Stimulated activated CD8-positive, alpha-beta memory T cell treated with anti-CD3 and anti-CD28 coated beads, Interleukin-12 subunit alpha, Interleukin-12 subunit beta, amount 100 ng/mL, for 24 hours (primary cell): ENCODE data around the gene ITGA7.

Experiments used
- DNase-seq: peaks from one replicate; pipeline ENCODE4 v3.0.0-alpha.2; 2020; ENCODE audit errors: extremely low read depth

ITGA7 gene, protein sequence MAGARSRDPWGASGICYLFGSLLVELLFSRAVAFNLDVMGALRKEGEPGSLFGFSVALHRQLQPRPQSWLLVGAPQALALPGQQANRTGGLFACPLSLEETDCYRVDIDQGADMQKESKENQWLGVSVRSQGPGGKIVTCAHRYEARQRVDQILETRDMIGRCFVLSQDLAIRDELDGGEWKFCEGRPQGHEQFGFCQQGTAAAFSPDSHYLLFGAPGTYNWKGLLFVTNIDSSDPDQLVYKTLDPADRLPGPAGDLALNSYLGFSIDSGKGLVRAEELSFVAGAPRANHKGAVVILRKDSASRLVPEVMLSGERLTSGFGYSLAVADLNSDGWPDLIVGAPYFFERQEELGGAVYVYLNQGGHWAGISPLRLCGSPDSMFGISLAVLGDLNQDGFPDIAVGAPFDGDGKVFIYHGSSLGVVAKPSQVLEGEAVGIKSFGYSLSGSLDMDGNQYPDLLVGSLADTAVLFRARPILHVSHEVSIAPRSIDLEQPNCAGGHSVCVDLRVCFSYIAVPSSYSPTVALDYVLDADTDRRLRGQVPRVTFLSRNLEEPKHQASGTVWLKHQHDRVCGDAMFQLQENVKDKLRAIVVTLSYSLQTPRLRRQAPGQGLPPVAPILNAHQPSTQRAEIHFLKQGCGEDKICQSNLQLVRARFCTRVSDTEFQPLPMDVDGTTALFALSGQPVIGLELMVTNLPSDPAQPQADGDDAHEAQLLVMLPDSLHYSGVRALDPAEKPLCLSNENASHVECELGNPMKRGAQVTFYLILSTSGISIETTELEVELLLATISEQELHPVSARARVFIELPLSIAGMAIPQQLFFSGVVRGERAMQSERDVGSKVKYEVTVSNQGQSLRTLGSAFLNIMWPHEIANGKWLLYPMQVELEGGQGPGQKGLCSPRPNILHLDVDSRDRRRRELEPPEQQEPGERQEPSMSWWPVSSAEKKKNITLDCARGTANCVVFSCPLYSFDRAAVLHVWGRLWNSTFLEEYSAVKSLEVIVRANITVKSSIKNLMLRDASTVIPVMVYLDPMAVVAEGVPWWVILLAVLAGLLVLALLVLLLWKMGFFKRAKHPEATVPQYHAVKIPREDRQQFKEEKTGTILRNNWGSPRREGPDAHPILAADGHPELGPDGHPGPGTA

DNA sequence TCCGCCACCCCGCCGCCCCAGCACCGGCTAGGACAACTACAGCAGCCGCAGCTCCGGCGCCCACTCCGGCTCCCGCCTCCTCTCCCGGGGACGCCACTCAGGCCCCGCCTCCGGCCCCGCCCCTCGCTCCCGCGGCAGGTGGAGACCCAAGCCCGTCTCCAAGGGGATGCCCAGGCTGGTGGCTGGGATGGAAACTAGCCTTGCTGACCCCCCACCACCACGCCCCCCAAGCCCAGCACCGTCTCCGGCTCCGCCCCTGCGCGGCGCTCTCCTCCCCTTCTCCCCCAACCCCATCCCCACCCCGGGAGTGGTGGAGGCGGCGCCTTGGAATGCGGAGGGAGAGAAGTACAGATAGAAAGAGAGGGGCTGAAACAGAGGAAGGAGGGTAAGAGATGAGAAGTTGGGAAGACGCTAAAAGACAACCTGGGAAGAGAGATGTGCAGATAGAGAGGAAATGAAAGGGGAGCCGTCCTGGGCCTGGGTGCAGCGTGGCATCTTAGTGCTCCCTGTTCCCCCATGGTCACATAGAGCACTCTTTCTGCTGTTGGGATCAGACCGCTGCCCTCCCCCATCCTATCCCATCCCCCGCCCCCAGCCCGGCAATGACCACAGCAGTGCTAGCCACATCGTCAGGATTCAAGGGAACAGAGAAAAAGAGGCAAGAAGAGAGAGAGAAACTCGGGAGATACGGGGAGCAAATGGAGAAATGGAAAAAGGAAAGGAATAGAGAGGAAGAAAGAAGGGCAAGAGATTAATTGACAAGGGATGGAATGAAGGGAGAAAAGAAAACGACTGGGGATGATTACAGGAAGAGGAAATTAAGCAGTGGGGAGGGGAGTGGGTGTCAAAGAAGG lies at the start of gene ITGA7:
ITGA7 (minus strand) TSS at position 64 of the 854 bp plus-strand sequence. CDS start 222 bp downstream, outside the sequence.
- DNase-seq, result no peak

DNA sequence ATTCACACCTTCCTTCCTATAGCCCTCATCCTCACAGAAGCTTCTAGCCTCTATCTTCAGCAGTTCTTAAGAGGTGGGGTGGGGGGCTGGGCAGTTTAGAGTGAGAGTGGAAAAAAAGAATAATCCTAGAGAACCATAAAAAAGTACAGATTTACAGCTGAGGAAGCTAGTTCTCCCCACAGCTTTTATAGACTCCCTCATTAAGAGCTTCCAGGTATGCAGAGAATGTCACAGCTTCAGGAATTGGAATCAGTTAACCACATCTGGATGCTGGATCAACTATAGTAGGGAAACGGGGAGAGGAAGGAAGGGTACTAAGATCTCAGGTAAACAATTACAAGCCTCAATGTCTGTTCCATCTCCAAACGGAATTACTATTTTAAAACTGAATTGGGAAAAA lies 47.5 kb upstream of the ITGA7 start:
- no peak for DNase-seq

DNA sequence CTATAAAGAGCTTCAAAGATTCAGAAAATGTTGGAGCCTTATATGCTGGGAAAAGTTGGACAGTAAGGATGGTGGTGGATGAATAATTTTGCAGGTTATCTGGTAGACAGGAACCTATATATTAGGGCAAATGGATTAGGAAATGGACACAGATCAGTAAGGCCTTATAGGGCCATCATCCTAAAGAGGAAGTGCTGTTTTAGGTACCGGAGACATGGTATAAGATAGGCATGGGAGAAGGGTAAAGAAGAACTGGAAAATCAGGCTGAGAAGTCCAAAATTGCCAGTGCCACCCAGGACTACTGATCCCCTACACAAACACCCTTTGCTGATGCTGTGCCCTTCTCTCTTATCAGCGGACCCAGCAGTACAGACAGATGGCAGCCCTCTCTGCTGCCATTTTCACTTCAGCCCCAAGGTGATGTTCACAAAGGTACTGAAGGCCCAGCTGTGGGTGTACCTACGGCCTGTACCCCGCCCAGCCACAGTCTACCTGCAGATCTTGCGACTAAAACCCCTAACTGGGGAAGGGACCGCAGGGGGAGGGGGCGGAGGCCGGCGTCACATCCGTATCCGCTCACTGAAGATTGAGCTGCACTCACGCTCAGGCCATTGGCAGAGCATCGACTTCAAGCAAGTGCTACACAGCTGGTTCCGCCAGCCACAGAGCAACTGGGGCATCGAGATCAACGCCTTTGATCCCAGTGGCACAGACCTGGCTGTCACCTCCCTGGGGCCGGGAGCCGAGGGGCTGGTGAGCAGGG lies 40.7 kb upstream of the ITGA7 start:
- no peak for DNase-seq

DNA sequence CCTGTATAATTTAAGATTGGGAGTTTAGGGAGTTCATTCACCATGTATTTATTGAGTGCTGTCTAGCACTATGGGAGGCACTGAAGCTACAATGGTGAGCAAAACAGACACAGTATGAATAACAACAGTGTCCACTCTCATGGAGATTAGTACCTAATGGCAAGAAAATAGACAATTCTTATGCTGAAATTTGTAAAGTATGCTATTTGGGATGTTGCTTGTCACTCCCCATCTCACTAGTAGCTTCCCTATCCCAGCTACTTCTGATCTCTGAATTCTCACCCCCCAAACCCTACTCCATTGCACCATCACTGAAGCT lies 39.2 kb upstream of the ITGA7 start:
- DNase-seq, result no peak

DNA sequence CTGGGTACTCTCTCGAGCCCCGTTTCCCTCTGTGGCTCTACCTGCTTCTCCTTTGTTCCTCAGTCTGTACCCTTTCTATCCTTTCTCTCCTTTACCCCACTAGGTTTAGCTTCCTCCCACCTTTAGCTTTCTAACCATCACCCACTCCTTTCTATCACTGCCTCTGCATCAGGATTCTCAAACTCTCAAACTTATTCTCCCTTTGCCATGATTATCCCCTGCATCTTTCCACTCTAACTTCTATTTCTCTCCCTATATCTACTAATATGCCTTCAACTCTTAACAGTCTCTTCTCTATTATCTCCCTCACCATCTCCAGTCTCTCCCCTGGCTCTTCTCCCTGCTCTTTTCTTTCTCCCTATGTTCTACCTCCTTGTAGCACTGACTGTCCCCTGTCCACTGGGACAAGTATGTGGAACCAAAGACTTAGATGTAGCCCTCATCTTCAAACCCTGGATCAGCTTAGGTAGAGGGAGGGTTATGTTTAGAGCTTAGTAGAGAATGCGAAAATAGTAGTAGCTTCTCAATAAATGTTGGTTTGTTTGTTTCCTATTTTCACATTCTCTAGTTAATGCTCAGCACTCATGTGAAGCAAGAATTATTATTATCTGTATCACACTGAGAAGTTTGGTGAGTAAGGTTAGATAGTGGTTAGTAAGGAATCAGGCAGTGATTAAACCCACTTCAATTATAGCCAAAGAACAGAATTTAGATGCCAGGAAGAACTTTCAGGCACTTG lies 38.6 kb upstream of the ITGA7 start:
- DNase-seq, result no peak

DNA sequence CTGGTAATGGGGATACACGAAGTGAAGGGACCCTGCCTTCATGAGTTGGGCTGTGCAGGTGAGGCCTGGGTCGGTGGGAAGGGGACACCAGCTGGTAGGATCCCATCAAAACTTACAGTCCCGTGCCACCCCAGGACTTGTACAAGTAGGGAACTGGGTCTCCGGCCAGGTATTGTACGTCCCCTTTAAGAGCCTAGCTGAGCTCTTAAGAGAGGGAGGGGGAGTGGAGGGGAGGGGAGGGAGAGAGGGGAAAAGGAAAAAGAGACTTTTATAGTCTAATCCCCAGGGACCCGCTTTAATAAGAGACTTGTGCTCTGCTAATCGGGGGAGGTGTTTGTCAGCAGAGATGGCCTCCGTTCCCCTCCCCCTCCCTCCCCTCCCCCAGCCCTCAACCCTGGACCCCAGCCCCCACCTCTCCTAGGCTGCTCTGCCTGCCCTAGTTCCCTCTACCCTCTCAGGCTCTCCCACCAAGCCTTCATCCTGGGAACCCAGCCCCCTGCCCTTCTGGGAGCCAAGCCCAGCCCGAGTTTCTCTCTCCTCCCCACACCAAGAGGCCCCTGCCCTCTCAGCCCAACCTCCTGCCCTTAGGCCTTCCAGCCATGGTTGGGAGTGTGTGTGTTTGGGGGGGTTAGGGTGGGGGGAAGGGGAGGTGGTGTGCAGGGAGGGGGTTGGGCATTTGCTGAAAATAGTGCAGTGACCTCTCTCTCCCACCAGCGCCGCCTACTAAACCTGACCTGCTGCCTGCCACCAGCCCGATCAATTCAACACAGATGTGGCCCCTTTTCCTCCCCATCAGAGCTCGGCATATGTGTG lies 37.9 kb upstream of the ITGA7 start:
- no peak for DNase-seq

DNA sequence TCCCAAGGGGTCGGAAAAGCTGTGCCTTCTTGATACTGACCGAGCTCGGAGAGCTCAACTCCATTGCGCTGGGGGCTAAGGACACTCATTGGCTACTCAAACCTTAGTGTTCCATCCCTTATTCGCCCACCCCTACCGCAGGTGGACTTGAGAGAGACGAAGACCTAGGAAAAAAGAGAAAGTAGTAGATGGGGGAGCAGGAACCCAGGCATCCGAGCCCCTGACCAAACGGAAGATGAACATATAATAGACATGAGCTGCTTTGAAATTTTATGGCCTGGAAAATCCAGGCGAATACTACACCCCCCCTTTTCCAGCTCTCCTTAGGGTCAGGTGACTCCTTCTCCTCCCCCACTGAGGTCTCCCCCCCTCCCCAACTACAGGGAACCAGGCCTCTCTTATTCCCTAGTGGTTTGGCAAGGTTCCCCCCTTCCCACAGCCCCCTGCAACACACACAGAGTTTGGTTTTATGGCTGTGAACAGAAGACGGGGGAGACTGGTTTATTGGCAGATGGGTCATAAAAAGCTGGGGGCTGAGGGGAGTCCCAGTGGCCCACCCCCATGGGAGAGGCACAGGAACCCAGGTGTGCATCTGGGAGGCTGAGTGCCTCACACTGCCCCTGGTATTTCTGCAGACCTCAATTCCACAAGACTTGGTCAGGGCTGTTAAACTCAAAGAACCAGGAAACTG lies 36.8 kb upstream of the ITGA7 start:
- DNase-seq, result no peak

DNA sequence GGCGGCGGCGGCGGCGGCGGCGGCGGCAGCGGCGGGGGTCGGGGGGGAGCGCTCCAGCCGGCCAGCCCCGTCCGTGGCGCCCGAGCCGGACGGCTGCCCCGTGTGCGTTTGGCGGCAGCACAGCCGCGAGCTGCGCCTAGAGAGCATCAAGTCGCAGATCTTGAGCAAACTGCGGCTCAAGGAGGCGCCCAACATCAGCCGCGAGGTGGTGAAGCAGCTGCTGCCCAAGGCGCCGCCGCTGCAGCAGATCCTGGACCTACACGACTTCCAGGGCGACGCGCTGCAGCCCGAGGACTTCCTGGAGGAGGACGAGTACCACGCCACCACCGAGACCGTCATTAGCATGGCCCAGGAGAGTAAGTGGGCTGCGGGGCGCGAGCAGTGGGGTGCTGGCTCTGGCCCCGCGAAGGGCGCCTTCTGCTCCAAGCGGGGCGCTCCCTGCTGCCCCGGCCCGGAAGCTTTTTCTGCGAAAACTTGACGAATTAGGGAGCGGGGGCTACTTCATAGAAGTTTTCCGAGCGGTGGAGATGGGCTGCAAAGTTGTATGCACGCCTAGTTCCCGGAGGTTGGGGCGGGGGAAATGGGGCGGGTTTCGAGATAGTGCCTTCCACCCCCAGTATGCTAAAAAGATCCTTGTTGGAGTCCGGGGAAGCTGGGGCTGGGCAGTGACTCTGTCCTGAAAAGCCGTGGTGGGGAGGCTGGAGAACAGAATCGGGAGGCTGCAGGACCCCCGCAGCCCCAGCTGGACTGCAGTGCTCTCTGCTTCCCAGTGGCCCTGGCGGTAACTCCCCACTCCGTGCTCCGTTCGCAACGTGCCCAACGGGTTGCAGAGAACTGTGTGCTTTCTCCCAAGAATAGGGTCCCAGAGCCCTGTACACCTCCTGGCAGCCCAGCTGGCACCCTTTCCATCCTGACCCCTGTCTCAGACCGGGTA lies 36.0 kb upstream of the ITGA7 start:
- DNase-seq, result no peak

DNA sequence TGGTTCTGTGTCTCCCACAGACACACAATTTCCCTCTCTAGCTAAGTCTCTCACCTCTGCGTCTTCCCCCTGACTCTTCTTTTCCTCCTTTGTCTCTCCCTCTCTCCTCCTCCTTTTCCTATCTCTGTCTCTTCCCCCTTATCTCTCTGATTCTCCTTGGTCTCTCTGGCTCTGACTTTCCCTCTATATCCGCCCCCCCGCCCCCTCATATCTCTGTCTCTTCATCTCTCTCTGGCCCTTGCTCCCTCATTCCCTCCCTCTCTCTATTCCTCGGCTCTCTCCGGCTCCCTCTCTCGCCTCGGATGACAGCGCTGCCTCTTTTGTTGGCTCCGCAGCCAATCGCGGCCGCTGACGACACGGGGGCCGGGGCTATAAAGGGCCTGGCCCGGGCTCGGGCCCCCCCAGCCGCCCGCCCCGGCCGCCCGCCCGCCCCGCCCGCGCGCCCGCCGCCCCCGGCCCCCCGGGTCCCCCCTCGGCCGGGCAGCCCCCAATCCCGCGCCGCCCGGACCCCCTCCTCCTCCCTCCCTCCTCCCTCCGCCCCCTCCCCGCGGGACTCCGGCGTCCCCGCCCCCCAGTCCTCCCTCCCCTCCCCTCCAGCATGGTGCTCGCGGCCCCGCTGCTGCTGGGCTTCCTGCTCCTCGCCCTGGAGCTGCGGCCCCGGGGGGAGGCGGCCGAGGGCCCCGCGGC lies 35.2 kb upstream of the ITGA7 start, which contains the start of gene GDF11:
GDF11 (plus strand) TSS at position 404 of the 687 bp plus-strand sequence; CDS start at position 599, 195 bp downstream.
- no peak for DNase-seq

DNA sequence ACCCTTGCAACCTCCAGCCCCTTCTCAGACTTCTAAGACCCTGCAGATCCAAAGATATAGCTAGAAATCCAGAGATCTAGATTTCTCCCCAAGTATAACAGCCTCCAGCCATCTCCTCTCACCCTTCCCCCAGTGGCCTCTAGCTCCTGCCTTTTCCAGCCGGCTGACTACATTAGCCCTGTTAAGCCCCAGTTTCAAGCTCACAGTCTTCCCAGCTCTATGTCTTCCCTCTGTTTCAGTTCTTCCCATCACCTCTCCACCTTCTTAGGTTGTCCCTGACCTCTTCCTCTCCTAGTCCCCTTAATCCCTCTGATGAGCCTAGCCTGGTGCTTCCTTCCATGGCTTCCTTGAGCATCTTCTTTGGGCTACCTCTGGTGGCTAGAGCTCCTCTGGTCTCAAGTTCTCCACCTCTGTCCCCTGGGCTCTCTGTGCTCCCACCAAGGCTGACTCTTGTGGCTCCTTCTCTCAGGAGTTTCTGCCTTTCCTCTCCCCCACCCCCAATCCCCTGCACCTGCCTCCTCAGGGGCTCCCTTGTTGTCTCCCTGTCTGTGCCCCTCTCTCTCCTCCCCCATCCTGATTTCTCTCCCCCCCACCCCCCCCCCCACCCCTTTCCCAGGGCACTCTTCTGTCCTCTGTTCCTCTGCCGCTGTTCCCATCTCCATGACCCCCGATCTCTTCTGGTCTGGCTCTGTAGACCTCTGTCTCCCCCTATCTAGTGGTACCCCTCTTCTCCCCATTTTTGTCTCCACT lies 34.4 kb upstream of the ITGA7 start:
- no peak for DNase-seq

DNA sequence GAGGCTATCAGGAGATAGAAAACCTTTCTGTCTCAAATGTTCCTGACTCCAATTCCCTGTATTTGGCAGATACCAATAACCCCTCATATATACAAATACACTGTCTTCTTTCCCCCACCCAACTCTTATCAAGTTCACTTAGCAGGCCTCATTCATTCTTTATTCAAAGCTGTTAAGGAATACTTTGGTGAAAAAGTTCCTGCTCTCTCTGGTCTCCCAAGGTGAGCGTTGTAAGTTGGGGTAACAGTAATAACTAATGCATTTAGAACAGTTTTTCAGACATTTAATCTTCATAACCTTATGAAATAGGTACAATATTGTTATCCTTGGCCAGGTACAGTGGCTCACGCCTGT lies 31.3 kb upstream of the ITGA7 start:
- no peak for DNase-seq

DNA sequence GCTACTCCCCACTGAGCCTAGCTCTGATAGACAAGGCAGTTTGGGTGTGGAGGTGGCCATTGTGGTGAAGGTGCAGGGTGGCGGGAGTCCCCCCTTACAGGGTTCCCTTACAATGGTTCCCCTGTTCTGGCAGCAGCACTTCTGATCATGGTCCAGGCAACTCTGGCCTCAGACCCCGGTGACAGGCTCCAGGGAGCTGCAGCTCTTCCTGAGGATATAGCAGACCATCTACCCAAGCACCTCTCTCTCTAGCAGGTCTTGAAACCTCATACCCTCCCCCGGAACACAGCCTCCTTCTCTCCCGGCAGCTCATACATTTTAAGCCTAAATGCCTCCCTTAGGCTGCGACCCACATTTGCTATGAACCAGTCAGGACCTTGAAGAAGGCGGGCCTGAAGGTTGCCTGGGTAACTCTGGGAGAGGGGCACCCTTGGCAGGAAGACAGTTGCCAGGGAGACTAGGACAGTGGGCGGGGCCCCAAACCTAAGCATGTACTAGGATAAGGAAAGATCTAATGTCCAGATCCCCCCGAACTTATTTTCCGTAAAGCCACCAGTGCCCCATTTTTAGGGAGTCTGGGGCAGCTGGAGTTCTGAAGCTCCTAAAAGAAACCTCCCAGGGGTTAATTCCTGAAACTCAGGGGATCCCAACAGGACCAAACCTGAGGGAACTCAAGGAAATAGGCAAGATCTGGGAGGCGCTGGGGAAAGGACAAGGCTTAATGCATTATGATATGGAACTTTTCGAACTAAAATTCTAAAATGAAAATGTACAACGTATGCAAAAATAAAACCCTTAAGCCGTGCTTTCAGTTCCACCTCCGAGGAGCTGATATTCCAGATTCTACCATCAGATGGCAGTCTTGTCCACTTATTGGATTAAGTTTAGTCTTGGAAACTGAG lies 30.7 kb upstream of the ITGA7 start:
- no peak for DNase-seq

DNA sequence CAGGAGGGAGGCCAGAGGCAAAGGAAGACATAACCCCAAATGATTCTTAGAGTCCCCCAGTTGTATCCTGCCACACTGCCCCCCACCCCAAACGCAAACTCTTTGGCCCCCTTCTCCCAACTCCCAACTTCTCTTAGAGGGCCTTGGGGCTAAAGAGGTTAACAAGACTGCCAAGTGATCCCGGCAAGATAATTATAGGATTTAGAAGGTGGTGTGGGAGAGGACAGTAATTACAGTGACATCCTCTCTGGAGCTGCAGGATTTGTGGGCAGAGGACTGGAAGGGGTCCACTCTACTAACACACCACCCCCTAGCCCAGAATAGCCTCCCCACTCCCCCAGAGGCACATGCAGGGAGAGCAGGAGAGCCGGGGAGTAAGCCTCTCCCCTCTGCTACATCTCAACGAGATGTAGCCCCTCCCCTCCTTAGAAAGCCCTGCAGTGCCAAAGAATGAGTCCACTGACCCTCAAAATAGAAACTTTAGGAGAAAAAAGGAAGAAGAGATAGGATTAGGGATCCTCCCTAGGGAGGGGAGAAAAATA lies 29.9 kb upstream of the ITGA7 start:
- no peak for DNase-seq

DNA sequence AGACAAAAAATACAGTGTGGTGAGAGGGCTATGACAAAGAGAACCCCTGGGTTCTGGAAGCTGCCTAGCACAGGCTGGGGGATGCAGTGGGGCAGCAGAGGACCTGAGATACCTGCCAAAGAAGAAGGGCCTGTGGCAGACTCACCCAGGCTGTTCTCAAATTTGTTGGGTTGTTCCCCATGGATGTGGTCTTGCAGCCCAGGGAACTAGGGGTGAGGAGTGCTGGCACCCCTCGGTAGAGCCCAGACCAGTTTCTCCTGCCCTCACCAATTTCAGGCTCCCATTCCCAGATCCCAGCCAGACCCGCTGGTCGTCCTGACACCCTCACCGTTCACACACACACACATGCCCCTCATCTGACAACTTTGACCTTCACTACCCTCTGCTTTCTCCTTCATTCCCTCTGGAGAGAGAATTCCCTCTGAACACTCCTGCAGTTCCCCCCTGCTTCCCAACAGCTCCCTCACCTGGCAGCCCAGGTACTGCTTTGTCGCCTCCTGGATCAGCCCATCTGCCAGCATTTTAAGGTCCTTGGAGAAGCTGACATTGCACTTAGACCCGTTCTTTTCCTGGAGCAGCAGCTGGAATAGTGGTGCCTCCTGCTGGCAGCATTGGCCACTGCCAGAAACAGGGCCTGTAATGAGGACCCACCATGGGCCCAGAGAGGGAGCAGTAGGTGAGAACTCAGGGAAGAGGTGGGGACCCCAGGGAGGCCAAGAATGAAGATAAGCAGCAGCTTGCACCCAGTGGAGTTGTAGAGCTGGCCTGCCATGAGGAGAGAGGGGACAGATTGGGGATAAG lies 29.3 kb upstream of the ITGA7 start:
- no peak for DNase-seq
